SK-N-SH (cell line): Measurements from ENCODE around the gene HTRA3. TPM values are rescaled to one million over a fixed set of nuclear protein-coding genes. Genes with fewer than 3 reads are reported as not detected.

ENCODE experiments used
- CTCF ChIA-PET: fragments of 300-600, 350-600 bp; formaldehyde crosslinking; extraction: SDS; loops from one replicate; lab custom pipeline; 2021; lab: Yijun Ruan, JAX
- POLR2A ChIA-PET: fragments of 350-600 bp; sonication (Branson Sonifier 250); formaldehyde crosslinking; extraction: SDS; loops from one replicate; lab custom pipeline; 2020; ENCODE audit warnings: antibody characterized with exemption, inconsistent platforms; lab: Yijun Ruan, JAX
- DNase-seq: peaks from one replicate; pipeline ENCODE4 v3.0.0; 2012
- H2AFZ ChIP-seq: fragments of 200-600 bp; sonication (generic); 2 replicates; pipeline ENCODE4 v1.8.1; 2016; ENCODE audit warnings: antibody characterized with exemption, mild to moderate bottlenecking, low read depth
- H3F3A ChIP-seq: fragments of 200-600 bp; sonication (generic); replicated peaks from 2 replicates; pipeline ENCODE3; 2016; ENCODE audit warnings: antibody characterized with exemption, mild to moderate bottlenecking; ENCODE audit not compliant: insufficient read depth
- H3K27ac ChIP-seq, 2 experiments: fragments of 200-500 bp in 1 of 2; fragments of 200-600 bp in 1 of 2; sonication (Bioruptor generic) in 1 of 2; sonication (generic), shearing (Covaris generic) in 1 of 2; 2 replicates each; pipeline versions ENCODE4 v1.5.1 to v1.6.1; 2014 to 2016; ENCODE audit warnings: low read depth in 2 of 2, inconsistent platforms in 1 of 2, low read length in 1 of 2, mild to moderate bottlenecking in 1 of 2, mixed read lengths in 1 of 2
- H3K27me3 ChIP-seq: fragments of 200-600 bp; sonication (generic), shearing (Covaris generic); 2 replicates; pipeline ENCODE4 v1.6.1; 2016; ENCODE audit warnings: mixed run types; ENCODE audit not compliant: insufficient read depth
- H3K36me3 ChIP-seq, 2 experiments: fragments of 200-500 bp in 1 of 2; fragments of 200-600 bp in 1 of 2; sonication (Bioruptor generic) in 1 of 2; sonication (generic) in 1 of 2; replicated peaks in 1 of 2; 2 replicates each; pipeline versions ENCODE3 to v1.5.1; 2014 to 2016; ENCODE audit warnings: low read length in 1 of 2, mild to moderate bottlenecking in 1 of 2; ENCODE audit not compliant: insufficient read depth in 2 of 2, control insufficient read depth in 1 of 2
- H3K4me1 ChIP-seq, 2 experiments: fragments of 200-500 bp in 1 of 2; fragments of 200-600 bp in 1 of 2; sonication (Bioruptor generic) in 1 of 2; sonication (generic), shearing (Covaris generic) in 1 of 2; 2 replicates each; pipeline versions ENCODE4 v1.5.1 to v1.6.1; 2014 to 2016; ENCODE audit warnings: low read depth in 1 of 2, low read length in 1 of 2, mixed run types in 1 of 2; ENCODE audit not compliant: insufficient read depth in 2 of 2, control insufficient read depth in 1 of 2
- H3K4me2 ChIP-seq: fragments of 200-600 bp; sonication (generic), shearing (Covaris generic); 2 replicates; pipeline ENCODE4 v1.6.1; 2017; ENCODE audit warnings: mixed run types
- H3K4me3 ChIP-seq, 2 experiments: fragments of 200-500 bp in 1 of 2; fragments of 200-600 bp in 1 of 2; sonication (Bioruptor generic) in 1 of 2; sonication (generic), shearing (Covaris generic) in 1 of 2; 2 replicates each; pipeline versions ENCODE4 v1.5.1 to v1.8.1; 2014 to 2016; ENCODE audit warnings: low read depth in 2 of 2, inconsistent platforms in 1 of 2, low read length in 1 of 2, mild to moderate bottlenecking in 1 of 2, mixed read lengths in 1 of 2, moderate library complexity in 1 of 2
- H3K79me2 ChIP-seq: fragments of 200-600 bp; sonication (generic); 2 replicates; pipeline ENCODE4 v1.8.1; 2017; ENCODE audit warnings: mild to moderate bottlenecking; ENCODE audit not compliant: insufficient read depth
- H3K9ac ChIP-seq: fragments of 200-600 bp; sonication (generic); 2 replicates; pipeline ENCODE4 v1.6.1; 2017; ENCODE audit warnings: mixed run types
- H3K9me2 ChIP-seq: fragments of 200-600 bp; sonication (generic); 2 replicates; pipeline ENCODE4 v1.6.1; 2017; ENCODE audit warnings: mixed run types
- H3K9me3 ChIP-seq: fragments of 200-600 bp; sonication (generic); 2 replicates; pipeline ENCODE4 v1.6.1; 2017; ENCODE audit warnings: mixed run types, mild to moderate bottlenecking, moderate library complexity
- H4K20me1 ChIP-seq: fragments of 200-600 bp; sonication (generic); 2 replicates; pipeline ENCODE4 v1.6.1; 2017; ENCODE audit warnings: mild to moderate bottlenecking, mixed run types; ENCODE audit not compliant: insufficient read depth
- CHD2 ChIP-seq: fragments of 150-350 bp; IDR thresholded peaks from 2 replicates; pipeline ENCODE4 v1.6.1; 2018; ENCODE audit warnings: low read length; ENCODE audit not compliant: partially characterized antibody
- CTCF ChIP-seq: fragments of 200-600 bp; sonication (generic); IDR thresholded peaks from 2 replicates; pipeline ENCODE4 v1.6.1; 2017; ENCODE audit warnings: antibody characterized with exemption, mild to moderate bottlenecking, moderate library complexity
- ELF1 ChIP-seq: IDR thresholded peaks from 2 replicates; pipeline ENCODE4 v1.4.0; 2012
- EZH2phosphoT487 ChIP-seq: fragments of 200-600 bp; sonication (generic); IDR thresholded peaks from 2 replicates; pipeline ENCODE4 v1.6.1; 2017; ENCODE audit warnings: low read depth, mixed run types, mild to moderate bottlenecking, antibody characterized with exemption, moderate library complexity, borderline replicate concordance
- FOSL2 ChIP-seq: IDR thresholded peaks from 2 replicates; pipeline ENCODE4 v1.4.0; 2012; ENCODE audit warnings: low read depth, mild to moderate bottlenecking, moderate library complexity, borderline replicate concordance
- GABPA ChIP-seq: IDR thresholded peaks from 2 replicates; pipeline ENCODE4 v1.4.0; 2012; ENCODE audit warnings: low read depth, mild to moderate bottlenecking
- GATA2 ChIP-seq: sonication (generic); formaldehyde crosslinking; IDR thresholded peaks from 2 replicates; pipeline ENCODE4 v1.5.0; 2020; ENCODE audit warnings: mild to moderate bottlenecking, missing genetic modification reagents
- MXI1 ChIP-seq: IDR thresholded peaks from 2 replicates; pipeline ENCODE4 v1.6.1; 2012; ENCODE audit warnings: mild to moderate bottlenecking, low read depth, low read length, improper control_type of control experiment
- RAD21 ChIP-seq: IDR thresholded peaks from 2 replicates; pipeline ENCODE4 v1.6.1; 2012; ENCODE audit warnings: mild to moderate bottlenecking, low read length
- SMC3 ChIP-seq: IDR thresholded peaks from 2 replicates; pipeline ENCODE4 v1.6.1; 2012; ENCODE audit warnings: low read depth, low read length, improper control_type of control experiment
- TAF1 ChIP-seq: IDR thresholded peaks from 2 replicates; pipeline ENCODE4 v1.6.1; 2012; ENCODE audit warnings: low read depth, mild to moderate bottlenecking, low read length, moderate library complexity, borderline replicate concordance
- TEAD4 ChIP-seq: IDR thresholded peaks from 2 replicates; pipeline ENCODE4 v1.4.0; 2012; ENCODE audit warnings: mild to moderate bottlenecking, borderline replicate concordance; ENCODE audit not compliant: insufficient read depth
- USF1 ChIP-seq: IDR thresholded peaks from 2 replicates; pipeline ENCODE4 v1.4.0; 2012; ENCODE audit warnings: low read depth, borderline replicate concordance
- YY1 ChIP-seq: IDR thresholded peaks from 2 replicates; pipeline ENCODE4 v1.4.0; 2012; ENCODE audit warnings: low read depth, mild to moderate bottlenecking
- WGBS: methylation state at CpG from one replicate; pipeline ENCODE4 v1.1.6; 2017; ENCODE audit warnings: low lambda C conversion rate; 5-methylcytosine and 5-hydroxymethylcytosine counted together
- polyA plus RNA-seq, 3 experiments: library from polyadenylated mRNA; depleted of rRNA; stranded (reverse); fragments of >200 nt; gene quantifications; 2 replicates each; pipeline ENCODE4 v1.2.3, GENCODE V29; 2012
- TF ChIP-seq, protein P1 (sequence below): IDR thresholded peaks from 2 replicates; pipeline ENCODE4 v1.4.0; 2012; ENCODE audit warnings: low read depth, borderline replicate concordance
- TF ChIP-seq, protein P2 (sequence below): fragments of 150-350 bp; IDR thresholded peaks from 2 replicates; pipeline ENCODE4 v1.6.1; 2017; ENCODE audit warnings: antibody characterized with exemption, low read length, low read depth, borderline replicate concordance

HTRA3 gene
- polyA plus RNA-seq, 1 of the 3 experiments (the other 2 are of a cell fraction) = 0.05 TPM

GRCh38 chr4:8266088-8266487 is 3.5 kb upstream of the HTRA3 start (continued):
- TF ChIP-seq USF1 (no peak), GATA2 (no peak), YY1 (no peak), TEAD4 (no peak), ELF1 (no peak)
- TF ChIP-seq, all 33 proteins: peak for 0

- peak overlapping the region in 1 of 2 experiments; percentile 16; a peak in 1 of 4 replicates for H3K27ac ChIP-seq
- H3K79me2 ChIP-seq = no peaks in the 10 kb centered on the region
- H3K4me2 ChIP-seq = no peak overlapping the region
- POLR2A ChIA-PET = no interaction called here
- H3K9ac ChIP-seq = no peak overlapping the region
- TF ChIP-seq EZH2phosphoT487 = no peak
- TF ChIP-seq RAD21 = no peak
- no peak for TF ChIP-seq TAF1
- TF ChIP-seq SMC3 = no peak
- TF ChIP-seq FOSL2 = no peak
- CTCF ChIA-PET = interaction anchor here (0.5 to 2.8 kb wide), 13 partner anchors 8 to 422 kb away, joined by 3 to 18 read pairs (median 3); no protein-coding TSS in a partner anchor
- no peaks in the 10 kb centered on the region for H3K36me3 ChIP-seq
- H3F3A ChIP-seq = no peaks in the 10 kb centered on the region
- H3K4me3 ChIP-seq = no peak overlapping the region
- no peak for DNase-seq
- peaks cover 0 to 33% of the 10 kb centered on the region in 2 experiments; a peak in 1 of 4 replicates for H3K4me1 ChIP-seq
- H3K9me2 ChIP-seq = no peaks in the 10 kb centered on the region
- H3K27me3 ChIP-seq = no peaks in the 10 kb centered on the region
- H4K20me1 ChIP-seq = no peaks in the 10 kb centered on the region
- H2AFZ ChIP-seq = no peak overlapping the region
- H3K9me3 ChIP-seq = no peaks in the 10 kb centered on the region
- WGBS = 53% methylated on average over 3 of the region's 8 CpGs
Measured at GRCh38 chr4:8266508-8266907, 3.0 kb upstream of the HTRA3 start.

GRCh38 chr4:8267077-8267476 is 2.5 kb upstream of the HTRA3 start:
- no peak overlapping the region for H2AFZ ChIP-seq

More at GRCh38 chr4:8267077-8267476, 2.5 kb upstream of the HTRA3 start:
- no peaks in the 10 kb centered on the region for H4K20me1 ChIP-seq
- no peaks in the 10 kb centered on the region for H3K79me2 ChIP-seq
- TF ChIP-seq RAD21 (peak; percentile 40), SMC3 (peak; percentile 22; the same call in 1 of the 2 replicates), GABPA (no peak), MXI1 (no peak), CHD2 (no peak), CTCF (peak; percentile 46)
- TF ChIP-seq, protein P1, sequence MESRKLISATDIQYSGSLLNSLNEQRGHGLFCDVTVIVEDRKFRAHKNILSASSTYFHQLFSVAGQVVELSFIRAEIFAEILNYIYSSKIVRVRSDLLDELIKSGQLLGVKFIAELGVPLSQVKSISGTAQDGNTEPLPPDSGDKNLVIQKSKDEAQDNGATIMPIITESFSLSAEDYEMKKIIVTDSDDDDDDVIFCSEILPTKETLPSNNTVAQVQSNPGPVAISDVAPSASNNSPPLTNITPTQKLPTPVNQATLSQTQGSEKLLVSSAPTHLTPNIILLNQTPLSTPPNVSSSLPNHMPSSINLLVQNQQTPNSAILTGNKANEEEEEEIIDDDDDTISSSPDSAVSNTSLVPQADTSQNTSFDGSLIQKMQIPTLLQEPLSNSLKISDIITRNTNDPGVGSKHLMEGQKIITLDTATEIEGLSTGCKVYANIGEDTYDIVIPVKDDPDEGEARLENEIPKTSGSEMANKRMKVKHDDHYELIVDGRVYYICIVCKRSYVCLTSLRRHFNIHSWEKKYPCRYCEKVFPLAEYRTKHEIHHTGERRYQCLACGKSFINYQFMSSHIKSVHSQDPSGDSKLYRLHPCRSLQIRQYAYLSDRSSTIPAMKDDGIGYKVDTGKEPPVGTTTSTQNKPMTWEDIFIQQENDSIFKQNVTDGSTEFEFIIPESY = no peak
- TF ChIP-seq, protein P2, sequence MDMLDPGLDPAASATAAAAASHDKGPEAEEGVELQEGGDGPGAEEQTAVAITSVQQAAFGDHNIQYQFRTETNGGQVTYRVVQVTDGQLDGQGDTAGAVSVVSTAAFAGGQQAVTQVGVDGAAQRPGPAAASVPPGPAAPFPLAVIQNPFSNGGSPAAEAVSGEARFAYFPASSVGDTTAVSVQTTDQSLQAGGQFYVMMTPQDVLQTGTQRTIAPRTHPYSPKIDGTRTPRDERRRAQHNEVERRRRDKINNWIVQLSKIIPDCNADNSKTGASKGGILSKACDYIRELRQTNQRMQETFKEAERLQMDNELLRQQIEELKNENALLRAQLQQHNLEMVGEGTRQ = no peak
- peak; percentile 73 for DNase-seq
- no peak overlapping the region for H3K4me2 ChIP-seq
- whole genome bisulfite sequencing = 71% methylated on average over 8 of the region's 13 CpGs
- no peaks in the 10 kb centered on the region for H3K27me3 ChIP-seq
- no peak overlapping the region for H3K4me3 ChIP-seq
- no peak overlapping the region for H3K9ac ChIP-seq
- ChIA-PET CTCF (interaction anchor here (0.5 to 2.8 kb wide), 14 partner anchors 8 to 421 kb away, joined by 3 to 18 read pairs (median 3); no protein-coding TSS in a partner anchor), POLR2A (no interaction called here)
- H3F3A ChIP-seq = no peaks in the 10 kb centered on the region
- peak overlapping the region in 1 of 2 experiments; percentile 16; a peak in 1 of 4 replicates for H3K27ac ChIP-seq
- H3K4me1 ChIP-seq = peaks cover 0 to 29% of the 10 kb centered on the region in 2 experiments; a peak in 1 of 4 replicates
- H3K9me2 ChIP-seq = no peaks in the 10 kb centered on the region
- H3K36me3 ChIP-seq = no peaks in the 10 kb centered on the region
- no peaks in the 10 kb centered on the region for H3K9me3 ChIP-seq
